IMR-90 (cell line): ENCODE data around the gene STOM. TPM values are rescaled to one million over a fixed set of nuclear protein-coding genes. Genes with fewer than 3 reads are reported as not detected.

Source experiments
- ATAC-seq: fragments of 200-7000 bp; cut with Tn5 transposase; 2 replicates; pipeline ENCODE4 v1.9.1; 2020; ENCODE audit warnings: low read depth, mild to moderate bottlenecking, moderate library complexity
- BruUV-seq: library from RNA; stranded (reverse); fragments of 400-500 nt; replicated peaks from 2 replicates; lab custom pipeline; 2021; lab: Mats Ljungman, UMichigan
- CTCF ChIA-PET: fragments of 300-600 bp; formaldehyde crosslinking; extraction: SDS; loops from one replicate; lab custom pipeline; 2021; ENCODE audit warnings: antibody characterized with exemption; lab: Yijun Ruan, JAX
- POLR2A ChIA-PET: fragments of 300-600 bp; sonication (Branson Sonifier 250); formaldehyde crosslinking; loops from one replicate; lab custom pipeline; 2022; ENCODE audit warnings: antibody characterized with exemption; ENCODE audit not compliant: unreplicated experiment; lab: Charles Lee
- DNase-seq: peaks from one replicate; pipeline ENCODE4 v3.0.0; 2013
- H2AFZ ChIP-seq: replicated peaks from 2 replicates; pipeline ENCODE3; 2013; ENCODE audit warnings: low read length, mild to moderate bottlenecking; ENCODE audit not compliant: poor library complexity
- H2AK5ac ChIP-seq: 2 replicates; pipeline ENCODE4 v1.6.1; 2013; ENCODE audit warnings: low read depth, low read length, inconsistent platforms
- H2AK9ac ChIP-seq: replicated peaks from 2 replicates; pipeline ENCODE3; 2013; ENCODE audit warnings: mild to moderate bottlenecking, low read depth, low read length, moderate library complexity; ENCODE audit not compliant: poor library complexity
- H2BK120ac ChIP-seq: 2 replicates; pipeline ENCODE4 v1.6.1; 2013; ENCODE audit warnings: low read depth, low read length, inconsistent platforms
- H2BK15ac ChIP-seq: 3 replicates; pipeline ENCODE4 v1.6.1; 2013; ENCODE audit warnings: low read depth, low read length, inconsistent platforms
- H2BK20ac ChIP-seq: 2 replicates; pipeline ENCODE4 v1.6.1; 2013; ENCODE audit warnings: low read depth, mild to moderate bottlenecking, inconsistent platforms, low read length, moderate library complexity
- H2BK5ac ChIP-seq: 2 replicates; pipeline ENCODE4 v1.6.1; 2013; ENCODE audit warnings: mild to moderate bottlenecking, low read depth, low read length, inconsistent platforms; ENCODE audit not compliant: poor library complexity, severe bottlenecking
- H3K14ac ChIP-seq: replicated peaks from 2 replicates; pipeline ENCODE4 v1.6.1; 2013; ENCODE audit warnings: low read depth, low read length, inconsistent platforms
- H3K18ac ChIP-seq: 2 replicates; pipeline ENCODE4 v1.6.1; 2013; ENCODE audit warnings: low read depth, low read length, control low read depth
- H3K23ac ChIP-seq: 2 replicates; pipeline ENCODE4 v1.6.1; 2013; ENCODE audit warnings: low read depth, low read length, inconsistent platforms
- H3K27ac ChIP-seq: 2 replicates; pipeline ENCODE4 v1.5.1; 2013; ENCODE audit warnings: mild to moderate bottlenecking, control low read depth, low read length; ENCODE audit not compliant: insufficient read depth
- H3K27me3 ChIP-seq: 2 replicates; pipeline ENCODE4 v1.6.1; 2013; ENCODE audit warnings: low read length; ENCODE audit not compliant: control insufficient read depth, insufficient read depth
- H3K36me3 ChIP-seq: 2 replicates; pipeline ENCODE4 v1.6.1; 2013; ENCODE audit warnings: low read length, mixed read lengths; ENCODE audit not compliant: control insufficient read depth, insufficient read depth
- H3K4ac ChIP-seq: 2 replicates; pipeline ENCODE4 v1.6.1; 2013; ENCODE audit warnings: low read depth, low read length, inconsistent platforms
- H3K4me1 ChIP-seq: 2 replicates; pipeline ENCODE4 v1.6.1; 2013; ENCODE audit warnings: low read length, mixed read lengths; ENCODE audit not compliant: control insufficient read depth, insufficient read depth
- H3K4me2 ChIP-seq: 2 replicates; pipeline ENCODE4 v1.6.1; 2013; ENCODE audit warnings: low read depth, mild to moderate bottlenecking, control low read depth, low read length, moderate library complexity
- H3K4me3 ChIP-seq: 2 replicates; pipeline ENCODE4 v1.5.1; 2013; ENCODE audit warnings: low read depth, mild to moderate bottlenecking, control low read depth, low read length, moderate library complexity; ENCODE audit not compliant: insufficient read depth
- H3K56ac ChIP-seq: 2 replicates; pipeline ENCODE4 v1.6.1; 2013; ENCODE audit warnings: low read length, inconsistent platforms; ENCODE audit not compliant: insufficient read depth; ENCODE audit errors: extremely low read depth
- H3K79me1 ChIP-seq, 2 experiments: 2 replicates each; pipeline ENCODE4 v1.6.1; 2013; ENCODE audit warnings: low read length in 2 of 2, inconsistent platforms in 1 of 2, low read depth in 1 of 2
- H3K9ac ChIP-seq: 2 replicates; pipeline ENCODE4 v1.6.1; 2013; ENCODE audit warnings: low read depth, low read length, control low read depth
- H3K9me1 ChIP-seq: 2 replicates; pipeline ENCODE4 v1.6.1; 2013; ENCODE audit warnings: low read length, inconsistent platforms; ENCODE audit not compliant: insufficient read depth
- H3K9me3 ChIP-seq: 2 replicates; pipeline ENCODE4 v1.6.1; 2013; ENCODE audit warnings: low read length; ENCODE audit not compliant: control insufficient read depth, insufficient read depth
- H4K20me1 ChIP-seq: 2 replicates; pipeline ENCODE4 v1.6.1; 2013; ENCODE audit warnings: low read length, inconsistent platforms; ENCODE audit not compliant: insufficient read depth
- H4K5ac ChIP-seq: 2 replicates; pipeline ENCODE4 v1.6.1; 2013; ENCODE audit warnings: mild to moderate bottlenecking, low read depth, low read length, control low read depth
- H4K8ac ChIP-seq, 2 experiments: 2 replicates each; pipeline ENCODE4 v1.6.1; 2013; ENCODE audit warnings: low read depth in 2 of 2, low read length in 2 of 2, control low read depth in 1 of 2, inconsistent platforms in 1 of 2
- H4K91ac ChIP-seq: 2 replicates; pipeline ENCODE4 v1.6.1; 2013; ENCODE audit warnings: low read depth, low read length, inconsistent platforms; ENCODE audit not compliant: insufficient read depth
- MAFK ChIP-seq: IDR thresholded peaks from 2 replicates; pipeline ENCODE4 v1.6.1; 2012; ENCODE audit warnings: low read depth, low read length, improper control_type of control experiment
- WGBS, 2 experiments: methylation state at CpG; one replicate each; pipeline versions ENCODE4 v1.1.5 to v1.1.7; 2013; ENCODE audit warnings: missing lambda C conversion rate in 2 of 2; ENCODE audit not compliant: insufficient read length in 1 of 2; ENCODE audit errors: extremely low coverage in 2 of 2; 5-methylcytosine and 5-hydroxymethylcytosine counted together
- dilution Hi-C: fragments of 300-500 bp; cut with HindIII; formaldehyde crosslinking; loops from one replicate; pipeline ENCODE4 v1.14.3; 2018; ENCODE audit warnings: low sequenced_read_pairs; ENCODE audit not compliant: unreplicated experiment
- in situ Hi-C: fragments of 300-500 bp; cut with MboI; formaldehyde crosslinking; loops from 3 replicates; pipeline ENCODE4 v1.14.3; 2019; ENCODE audit warnings: low sequenced_read_pairs, inconsistent platforms, mixed read lengths
- intact Hi-C: fragments of 100-400 bp; cut with micrococcal nuclease; formaldehyde crosslinking; loops from 2 replicates; pipeline ENCODE4 v1.10.0; 2022
- polyA plus RNA-seq, 3 experiments: library from polyadenylated mRNA; depleted of rRNA; stranded (reverse); fragments of >200 nt; gene quantifications; 2 replicates each; pipeline ENCODE4 v1.2.3, GENCODE V29; 2012; ENCODE audit warnings: low replicate concordance in 1 of 3
- total RNA-seq: library from RNA; depleted of rRNA; stranded (reverse); fragments of >200 nt; gene quantifications from 2 replicates; pipeline ENCODE4 v1.2.3, GENCODE V29; 2012
- TF ChIP-seq, protein P1 (sequence below): conservative IDR thresholded peaks from 2 replicates; pipeline ENCODE4 v1.5.1; 2012; ENCODE audit warnings: mild to moderate bottlenecking, low read depth, low read length, improper control_type of control experiment

The STOM gene
- total and polyA plus RNA-seq, 2 of the 4 experiments (the other 2 are of a cell fraction), result 78.4 to 84.8 TPM

DNA sequence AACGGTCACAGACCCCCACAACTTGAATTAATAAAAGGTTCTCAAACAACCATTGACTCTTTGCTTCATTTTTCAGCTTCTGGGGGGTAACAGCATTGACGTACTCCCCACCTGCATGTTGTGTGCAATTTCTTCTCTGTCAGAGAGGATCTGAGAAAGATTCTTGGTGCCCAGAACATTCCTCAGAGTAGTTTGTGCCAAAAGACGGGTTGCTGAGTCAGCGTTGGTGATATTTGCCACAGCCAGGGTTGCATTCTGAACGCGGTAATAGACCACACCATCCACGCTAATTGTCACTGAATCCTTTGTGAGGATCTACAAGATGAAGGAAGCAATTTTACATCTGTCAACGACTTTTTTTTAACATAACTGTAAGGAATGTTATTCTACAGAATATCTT, 21.0 kb downstream of the STOM start:
- Histone ChIP-seq H3K9me3 (no peaks in the 10 kb centered on the region), H4K5ac (peak overlapping the region; percentile 9; the same call in 1 of the 2 replicates), H3K9me1 (peaks cover 21% of the 10 kb centered on the region), H3K14ac (peak overlapping the region; percentile 61), H2AK5ac (peak overlapping the region; percentile 21; the same call in 1 of the 2 replicates), H2AK9ac (no peak overlapping the region), H3K79me1 (peaks cover 40 to 64% of the 10 kb centered on the region in 2 experiments), H3K27ac (peak overlapping the region; percentile 79; the same call in 1 of the 2 replicates), H2BK20ac (peak overlapping the region; percentile 73; the same call in 1 of the 2 replicates), H3K4me2 (no peak overlapping the region), H3K4me3 (no peak overlapping the region), H2BK5ac (peak overlapping the region; percentile 59), H3K18ac (peak overlapping the region; percentile 48), H4K20me1 (peaks cover 9% of the 10 kb centered on the region; the same call in 1 of the 2 replicates), H3K4me1 (peaks cover 32% of the 10 kb centered on the region), H3K9ac (no peak overlapping the region), H2BK15ac (peak overlapping the region; percentile 55; the same call in 1 of the 3 replicates), H3K4ac (peak overlapping the region; percentile 69), H4K8ac (peak overlapping the region in 1 of 2 experiments; percentile 17; a peak in 1 of 4 replicates), H2AFZ (no peak overlapping the region), H4K91ac (peak overlapping the region; percentile 48), H3K27me3 (no peaks in the 10 kb centered on the region), H3K23ac (peak overlapping the region; percentile 58), H3K36me3 (peaks cover 42% of the 10 kb centered on the region), H2BK120ac (peak overlapping the region; percentile 56), H3K56ac (no peak overlapping the region)
- WGBS, 2 experiments, result 50% methylated on average over 2 of the region's 8 CpGs; no CpG with 5 or more reads in 1 of the 2 experiments
- ChIA-PET POLR2A (interaction anchor here (0.9 kb wide), 1 partner anchor 10 kb away, joined by 3 read pairs; no protein-coding TSS in a partner anchor), CTCF (interaction anchor here (1.1 to 1.4 kb wide), 3 partner anchors 12 to 71 kb away, joined by 4 read pairs; no protein-coding TSS in a partner anchor)
- BruUV-seq, result no TSS peak
- ATAC-seq, result no peak
- dilution Hi-C loops (no loop called here), in situ Hi-C loops (no loop called here), intact Hi-C loops (no loop called here)
- TF ChIP-seq, protein P1, sequence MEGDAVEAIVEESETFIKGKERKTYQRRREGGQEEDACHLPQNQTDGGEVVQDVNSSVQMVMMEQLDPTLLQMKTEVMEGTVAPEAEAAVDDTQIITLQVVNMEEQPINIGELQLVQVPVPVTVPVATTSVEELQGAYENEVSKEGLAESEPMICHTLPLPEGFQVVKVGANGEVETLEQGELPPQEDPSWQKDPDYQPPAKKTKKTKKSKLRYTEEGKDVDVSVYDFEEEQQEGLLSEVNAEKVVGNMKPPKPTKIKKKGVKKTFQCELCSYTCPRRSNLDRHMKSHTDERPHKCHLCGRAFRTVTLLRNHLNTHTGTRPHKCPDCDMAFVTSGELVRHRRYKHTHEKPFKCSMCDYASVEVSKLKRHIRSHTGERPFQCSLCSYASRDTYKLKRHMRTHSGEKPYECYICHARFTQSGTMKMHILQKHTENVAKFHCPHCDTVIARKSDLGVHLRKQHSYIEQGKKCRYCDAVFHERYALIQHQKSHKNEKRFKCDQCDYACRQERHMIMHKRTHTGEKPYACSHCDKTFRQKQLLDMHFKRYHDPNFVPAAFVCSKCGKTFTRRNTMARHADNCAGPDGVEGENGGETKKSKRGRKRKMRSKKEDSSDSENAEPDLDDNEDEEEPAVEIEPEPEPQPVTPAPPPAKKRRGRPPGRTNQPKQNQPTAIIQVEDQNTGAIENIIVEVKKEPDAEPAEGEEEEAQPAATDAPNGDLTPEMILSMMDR, result no peak
- TF ChIP-seq MAFK, result peak; percentile 95
- no peak for DNase-seq
